Large intestine (tissue), 3 donors: ENCODE data around the gene BTBD17. TPM values are rescaled to one million over a fixed set of nuclear protein-coding genes. Genes with fewer than 3 reads are reported as not detected.

Source experiments
- DNase-seq, 2 donors: peaks; one replicate each; pipeline versions ENCODE4 v3.0.0 to v3.0.0-alpha.2; 2013
- H3K27ac ChIP-seq: one replicate; pipeline ENCODE4 v1.5.1; 2013; ENCODE audit warnings: low read length
- H3K27me3 ChIP-seq: 2 replicates; pipeline ENCODE4 v1.6.1; 2013; ENCODE audit warnings: low read length; ENCODE audit not compliant: control insufficient read depth, insufficient read depth
- H3K36me3 ChIP-seq: 2 replicates; pipeline ENCODE4 v1.6.1; 2013; ENCODE audit warnings: low read length; ENCODE audit not compliant: control insufficient read depth, insufficient read depth
- H3K4me1 ChIP-seq: one replicate; pipeline ENCODE4 v1.6.1; 2013; ENCODE audit warnings: low read length; ENCODE audit not compliant: control insufficient read depth, insufficient read depth
- H3K4me3 ChIP-seq: one replicate; pipeline ENCODE4 v1.5.1; 2013; ENCODE audit warnings: low read length
- H3K9me3 ChIP-seq: one replicate; pipeline ENCODE4 v1.6.1; 2013; ENCODE audit warnings: mild to moderate bottlenecking, low read depth, low read length, moderate library complexity; ENCODE audit not compliant: control insufficient read depth
- WGBS: methylation state at CpG from one replicate; pipeline ENCODE4 v1.1.5; 2013; ENCODE audit warnings: low lambda C conversion rate; ENCODE audit not compliant: insufficient coverage; 5-methylcytosine and 5-hydroxymethylcytosine counted together
- polyA plus RNA-seq: library from polyadenylated mRNA; unstranded; fragments of 120-200 nt; gene quantifications from one replicate; pipeline ENCODE4 v1.2.1, GENCODE V29; 2013

BTBD17 gene
- polyA plus RNA-seq, 1 donor, result 1.1 TPM

DNA sequence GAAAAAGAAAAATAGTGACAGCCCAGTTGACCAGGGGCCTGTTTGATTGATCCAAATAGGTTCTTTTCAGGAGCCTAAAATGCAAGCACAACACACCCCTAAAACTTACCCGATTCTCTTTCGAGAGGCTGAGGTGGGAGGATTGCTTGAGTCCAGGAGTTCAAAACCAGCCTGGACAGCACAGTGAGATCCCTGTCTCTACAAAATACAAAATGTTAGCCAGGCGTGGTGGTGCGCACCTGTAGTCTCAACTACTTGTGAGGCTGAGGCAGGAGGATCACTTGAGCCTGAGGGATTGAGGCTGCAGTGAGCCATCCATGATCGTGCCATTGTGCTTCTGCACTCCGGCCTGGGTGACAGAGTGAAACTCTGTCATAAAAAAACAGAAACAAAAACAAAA, 37.1 kb downstream of the BTBD17 start:
- Histone ChIP-seq H3K4me1 (no peaks in the 10 kb centered on the region), H3K27me3 (peaks cover 48% of the 10 kb centered on the region), H3K36me3 (no peaks in the 10 kb centered on the region), H3K4me3 (no peak overlapping the region), H3K27ac (no peak overlapping the region), H3K9me3 (no peaks in the 10 kb centered on the region)
- WGBS, result no CpG with 5 or more reads among the region's 6 CpGs
- DNase-seq, result no peak

DNA sequence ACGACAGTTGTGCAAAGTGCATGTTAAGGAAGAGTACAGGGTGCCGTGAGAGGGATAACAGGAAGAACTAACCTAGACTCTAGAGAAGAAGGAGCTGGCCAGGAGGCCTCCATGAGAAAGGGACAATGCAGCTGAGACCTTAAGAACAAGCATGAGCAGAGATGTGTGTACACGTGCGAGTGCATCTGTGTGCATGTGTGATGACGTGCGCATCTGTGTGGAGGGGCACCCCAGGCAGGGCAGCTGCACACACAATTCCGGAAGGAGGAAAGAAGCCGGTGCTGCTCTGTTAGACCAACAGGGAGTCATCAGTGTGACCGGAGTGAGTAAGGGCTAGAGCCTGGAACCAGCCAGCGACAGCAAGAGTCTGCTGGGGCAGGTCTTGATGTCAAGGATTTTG, 43.3 kb downstream of the BTBD17 start:
- H3K36me3 ChIP-seq, result no peaks in the 10 kb centered on the region
- H3K27me3 ChIP-seq, result peaks cover 11% of the 10 kb centered on the region
- peaks cover 2% of the 10 kb centered on the region for H3K9me3 ChIP-seq
- H3K4me1 ChIP-seq, result no peaks in the 10 kb centered on the region
- WGBS, result no CpG with 5 or more reads among the region's 10 CpGs
- H3K4me3 ChIP-seq, result no peak overlapping the region
- no peak overlapping the region for H3K27ac ChIP-seq
- DNase-seq, result no peak

DNA sequence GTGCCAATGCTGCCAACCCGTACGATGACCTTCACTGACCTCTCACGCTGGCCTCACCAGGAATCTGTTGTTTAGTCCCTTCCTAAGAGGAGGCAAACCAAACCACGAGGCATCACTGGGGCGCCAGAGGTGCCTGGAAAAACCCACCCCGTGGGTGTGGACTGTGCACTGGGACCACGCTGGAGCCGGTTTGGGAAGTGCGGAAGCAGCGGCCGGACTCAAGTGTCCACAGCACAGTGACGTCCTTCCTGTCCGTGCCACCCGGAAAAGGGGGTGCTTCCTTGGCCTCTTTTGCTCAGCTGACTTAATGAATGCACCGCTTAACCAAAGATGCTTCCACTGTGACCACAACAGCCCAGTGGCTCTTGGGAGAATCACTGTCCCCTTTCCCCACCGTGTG, 44.6 kb downstream of the BTBD17 start:
- WGBS, result no CpG with 5 or more reads among the region's 16 CpGs

DNA sequence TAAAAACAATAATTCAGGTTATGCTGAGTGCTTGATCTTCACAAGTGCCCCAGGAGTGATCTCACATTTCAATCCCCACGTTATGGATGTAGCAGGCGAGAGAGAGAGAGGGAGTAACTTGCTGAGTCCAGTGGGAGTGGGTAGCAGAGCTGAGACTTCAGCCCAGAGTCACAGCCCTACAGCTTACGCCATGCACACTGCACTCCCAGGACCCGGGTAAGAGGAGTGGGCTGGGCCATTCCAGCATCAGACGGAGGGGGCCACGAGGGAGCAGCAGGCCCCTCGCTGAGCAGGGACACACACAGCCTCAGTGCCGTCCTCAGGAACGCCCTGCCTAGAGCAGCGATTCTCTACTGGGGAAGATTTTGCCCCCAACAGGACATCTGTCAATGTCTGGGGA, 45.4 kb downstream of the BTBD17 start:
- WGBS, result no CpG with 5 or more reads among the region's 10 CpGs
- DNase-seq, result no peak
- H3K27me3 ChIP-seq, result no peaks in the 10 kb centered on the region
- no peaks in the 10 kb centered on the region for H3K36me3 ChIP-seq
- no peak overlapping the region for H3K27ac ChIP-seq
- peaks cover 6% of the 10 kb centered on the region for H3K9me3 ChIP-seq
- no peaks in the 10 kb centered on the region for H3K4me1 ChIP-seq
- no peak overlapping the region for H3K4me3 ChIP-seq

More for the DNA sequence above, 44.6 kb downstream of the BTBD17 start:
- Histone ChIP-seq H3K36me3 (no peaks in the 10 kb centered on the region), H3K27me3 (peaks cover 6% of the 10 kb centered on the region), H3K9me3 (peaks cover 6% of the 10 kb centered on the region), H3K4me3 (no peak overlapping the region), H3K27ac (no peak overlapping the region), H3K4me1 (no peaks in the 10 kb centered on the region)
- no peak for DNase-seq

DNA sequence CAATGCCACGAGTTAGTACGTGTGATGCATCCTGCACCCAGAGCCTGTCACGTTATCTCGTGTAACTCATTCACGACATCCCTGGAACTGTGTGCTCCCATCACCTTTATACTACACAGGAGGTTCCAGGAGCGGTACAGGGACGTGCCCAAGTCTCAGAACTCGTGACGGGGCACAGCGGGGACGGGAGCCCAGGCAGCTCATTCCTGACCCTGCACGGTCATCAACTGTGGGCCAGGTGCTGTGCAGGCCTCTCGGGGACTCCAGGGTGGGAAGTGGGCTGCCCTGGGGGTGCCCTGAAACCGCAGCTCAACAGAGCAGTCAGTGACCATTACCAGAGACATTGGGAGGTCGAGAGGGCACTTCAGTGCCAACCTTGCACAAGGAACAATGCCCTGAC, 46.8 kb downstream of the BTBD17 start:
- H3K4me3 ChIP-seq, result no peak overlapping the region
- H3K9me3 ChIP-seq, result peaks cover 6% of the 10 kb centered on the region
- no peaks in the 10 kb centered on the region for H3K27me3 ChIP-seq
- H3K4me1 ChIP-seq, result no peaks in the 10 kb centered on the region
- H3K27ac ChIP-seq, result no peak overlapping the region
- WGBS, result no CpG with 5 or more reads among the region's 15 CpGs
- no peaks in the 10 kb centered on the region for H3K36me3 ChIP-seq
- no peak for DNase-seq

DNA sequence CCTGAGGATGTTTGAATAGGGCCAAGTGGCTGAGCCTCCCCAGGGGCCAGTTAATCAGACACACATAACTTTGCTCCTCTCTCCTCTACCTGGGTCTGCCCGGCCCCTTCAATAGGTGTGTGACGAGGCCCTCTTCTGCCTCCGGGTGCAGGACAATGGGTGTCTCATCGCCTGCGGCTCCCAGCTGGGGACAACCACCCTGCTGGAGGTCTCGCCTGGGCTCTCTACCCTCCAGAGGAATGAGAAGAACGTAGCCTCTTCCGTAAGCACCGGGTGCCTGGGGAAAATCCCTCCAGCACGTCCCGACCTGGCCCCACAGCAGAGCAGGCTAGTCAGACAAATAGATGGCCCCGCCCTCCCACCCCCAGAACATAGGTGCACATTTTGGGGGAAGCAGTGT, 51.8 kb downstream of the BTBD17 start:
- Histone ChIP-seq H3K27ac (no peak overlapping the region), H3K9me3 (peaks cover 6% of the 10 kb centered on the region), H3K27me3 (peaks cover 7% of the 10 kb centered on the region), H3K4me3 (no peak overlapping the region), H3K36me3 (no peaks in the 10 kb centered on the region), H3K4me1 (no peaks in the 10 kb centered on the region)
- WGBS, result no CpG with 5 or more reads among the region's 12 CpGs
- no peak for DNase-seq

DNA sequence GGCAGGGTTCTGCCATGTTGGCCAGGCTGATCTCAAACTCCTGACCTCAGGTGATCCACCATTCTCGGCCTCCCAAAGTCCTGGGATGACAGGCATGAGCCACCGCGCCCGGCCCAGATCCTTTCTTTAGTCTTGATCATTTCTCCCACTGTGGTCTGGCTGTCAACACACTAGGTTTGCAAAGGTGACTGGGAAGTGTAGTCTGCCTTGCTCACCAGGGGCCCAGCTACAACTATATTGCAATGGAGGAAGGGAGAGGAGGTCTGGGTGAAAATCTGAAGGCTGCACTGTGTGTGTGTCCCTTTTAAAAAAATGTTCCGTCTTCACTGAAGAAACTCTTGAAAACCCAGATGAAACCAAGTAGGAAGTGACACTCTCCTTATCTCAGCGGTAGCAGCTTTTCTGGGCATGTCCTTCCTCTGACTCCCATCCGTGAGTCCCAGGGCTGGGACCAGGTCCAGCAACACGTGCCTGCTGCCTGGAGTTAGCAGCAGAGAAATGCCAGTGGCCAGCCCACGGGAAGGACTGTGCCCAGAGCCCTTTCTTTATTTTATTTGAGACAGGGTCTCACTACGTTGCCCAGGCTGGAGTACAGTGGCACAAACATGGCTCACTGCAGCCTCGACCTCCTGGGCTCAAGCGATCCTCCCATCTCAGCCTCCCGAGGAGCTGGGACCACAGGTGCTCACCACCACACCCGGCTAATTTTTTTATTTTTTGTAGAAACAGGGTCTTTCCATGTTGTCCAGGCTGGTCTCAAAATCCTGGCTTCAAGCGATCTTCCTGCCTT, 53.5 kb downstream of the BTBD17 start:
- Histone ChIP-seq H3K4me3 (no peak overlapping the region), H3K27me3 (peaks cover 7% of the 10 kb centered on the region), H3K36me3 (no peaks in the 10 kb centered on the region), H3K9me3 (peaks cover 3% of the 10 kb centered on the region), H3K4me1 (no peaks in the 10 kb centered on the region), H3K27ac (no peak overlapping the region)
- WGBS, result no CpG with 5 or more reads among the region's 15 CpGs
- no peak for DNase-seq

Other genes starting within 250 kb of the BTBD17 start
- 1,774 TPM for gene RPL38, start 158.2 kb downstream of the BTBD17 start, polyA plus RNA-seq
- 60.8 TPM for gene TTYH2, start 148.3 kb downstream of the BTBD17 start, polyA plus RNA-seq
- 0.07 TPM for gene DNAI2, start 87.6 kb downstream of the BTBD17 start, polyA plus RNA-seq
- gene KIF19, start 35.6 kb downstream of the BTBD17 start, polyA plus RNA-seq, result 5.7 TPM
- 0.97 TPM for gene GPR142, start 5.6 kb upstream of the BTBD17 start, polyA plus RNA-seq
- 38.8 TPM for gene GPRC5C, start 70.2 kb upstream of the BTBD17 start, polyA plus RNA-seq
- gene CD300A, start 104.8 kb upstream of the BTBD17 start, polyA plus RNA-seq, result 6.7 TPM
- 0.27 TPM for gene CD300LB, start 169.6 kb upstream of the BTBD17 start, polyA plus RNA-seq
- gene CD300C, start 184.2 kb upstream of the BTBD17 start, polyA plus RNA-seq, result 0.99 TPM
- gene CD300H, start 205.6 kb upstream of the BTBD17 start, polyA plus RNA-seq, result 0.15 TPM
- not detected for gene CD300LD, start 230.4 kb upstream of the BTBD17 start, polyA plus RNA-seq